Natural killer cell (primary cell): ENCODE measurements around the gene SSC5D. TPM values are rescaled to one million over a fixed set of nuclear protein-coding genes. Genes with fewer than 3 reads are reported as not detected.

ENCODE experiments used
- ATAC-seq, 3 donors: fragments of 150-1000 bp in 2 of 3; fragments of 200-7000 bp in 1 of 3; cut with Tn5 transposase; 1 replicate in 1 of 3; 2 replicates in 2 of 3; pipeline ENCODE4 v1.10.0; 2021; ENCODE audit warnings: mild to moderate bottlenecking in 2 of 3, moderate library complexity in 2 of 3
- DNase-seq, 2 donors: peaks; one replicate each; pipeline versions ENCODE4 v3.0.0 to v3.0.0-alpha.2; 2013 to 2021; ENCODE audit warnings: mixed read lengths in 1 of 2
- H3K27ac ChIP-seq: one replicate; pipeline ENCODE4 v1.5.1; 2013; ENCODE audit warnings: mild to moderate bottlenecking, low read length
- H3K27me3 ChIP-seq: one replicate; pipeline ENCODE4 v1.6.1; 2013; ENCODE audit warnings: low read length; ENCODE audit not compliant: control insufficient read depth, insufficient read depth
- H3K36me3 ChIP-seq: one replicate; pipeline ENCODE4 v1.6.1; 2013; ENCODE audit warnings: low read length; ENCODE audit not compliant: control insufficient read depth, insufficient read depth
- H3K4me1 ChIP-seq: one replicate; pipeline ENCODE4 v1.6.1; 2013; ENCODE audit warnings: low read length; ENCODE audit not compliant: control insufficient read depth, insufficient read depth
- H3K4me3 ChIP-seq: one replicate; pipeline ENCODE4 v1.5.1; 2013; ENCODE audit warnings: low read length
- H3K9me3 ChIP-seq: one replicate; pipeline ENCODE4 v1.6.1; 2013; ENCODE audit warnings: low read length; ENCODE audit not compliant: control insufficient read depth, insufficient read depth
- H3K27ac Mint-ChIP-seq, 2 donors: one replicate each; pipeline ENCODE4 v1.8.0; 2022; ENCODE audit warnings: mild to moderate bottlenecking in 2 of 2, mixed read lengths in 2 of 2, moderate library complexity in 1 of 2
- H3K27me3 Mint-ChIP-seq, 2 donors: one replicate each; pipeline ENCODE4 v1.8.0; 2022; ENCODE audit warnings: low read depth in 2 of 2, mixed read lengths in 2 of 2
- H3K36me3 Mint-ChIP-seq: one replicate; pipeline ENCODE4 v1.8.0; 2022; ENCODE audit warnings: mixed read lengths
- H3K4me1 Mint-ChIP-seq, 2 donors: one replicate each; pipeline ENCODE4 v1.8.0; 2022; ENCODE audit warnings: mixed read lengths in 2 of 2
- H3K4me3 Mint-ChIP-seq: one replicate; pipeline ENCODE4 v1.8.0; 2022; ENCODE audit warnings: mild to moderate bottlenecking, moderate library complexity, mixed read lengths
- H3K9me3 Mint-ChIP-seq, 2 donors: one replicate each; pipeline ENCODE4 v1.8.0; 2022; ENCODE audit warnings: mixed read lengths in 2 of 2
- CTCF ChIP-seq: fragments of 200-600 bp; IDR thresholded peaks from one replicate; pipeline ENCODE4 v1.8.0; 2022; ENCODE audit warnings: antibody characterized with exemption
- WGBS: methylation state at CpG from one replicate; pipeline ENCODE4 v1.1.7; 2013; ENCODE audit warnings: missing lambda C conversion rate; ENCODE audit not compliant: insufficient coverage; 5-methylcytosine and 5-hydroxymethylcytosine counted together
- intact Hi-C: fragments of 100-400 bp; cut with micrococcal nuclease; formaldehyde crosslinking; loops from one replicate; pipeline ENCODE4 v1.14.2; 2022
- total RNA-seq, 4 donors: library from RNA; stranded (reverse); fragments of 120-200 nt in 1 of 4; gene quantifications; one replicate each; pipeline versions ENCODE4 v1.2.3 to v1.2.4, GENCODE V29; 2013 to 2022

Gene SSC5D
- total RNA-seq, 3 donors from 2014 or later (not counting 1 experiment from before 2014, with no cell fraction given): 0.11 to 0.68 (median 0.58) TPM

DNA sequence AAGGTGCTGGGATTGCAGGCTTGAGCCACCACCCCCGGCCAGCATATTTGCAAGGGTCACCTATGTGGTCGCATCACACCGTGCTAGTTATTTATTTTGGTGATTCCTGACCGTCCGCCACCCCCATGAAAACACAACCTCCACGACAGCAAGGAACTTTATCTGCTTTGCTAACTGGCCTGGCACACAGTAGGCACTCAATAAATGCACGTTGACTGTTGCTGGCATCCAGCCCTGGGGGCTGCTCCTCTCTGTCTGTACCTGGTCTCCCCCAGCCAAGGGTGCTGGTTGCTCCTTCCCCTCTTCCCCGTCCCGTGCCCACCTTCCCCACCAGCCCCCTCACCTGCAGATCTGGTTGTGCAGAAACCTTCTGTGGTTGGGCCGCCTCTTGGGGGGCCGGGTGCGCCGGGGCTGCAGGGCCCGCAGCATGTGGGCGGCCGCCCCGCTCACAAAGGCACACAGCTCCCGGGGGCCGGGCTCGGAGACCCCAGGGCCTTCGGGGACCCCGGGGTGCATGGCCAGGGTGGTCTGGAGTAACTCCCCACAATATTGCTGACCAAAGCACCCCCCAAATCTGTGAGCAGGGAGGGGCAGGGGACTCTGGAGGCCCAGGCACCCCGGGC lies 24.1 kb upstream of the SSC5D start:
- H3K27me3 Mint-ChIP-seq: peaks cover 0 to 5% of the 10 kb centered on the region in 2 donors
- no peaks in the 10 kb centered on the region for H3K36me3 Mint-ChIP-seq
- Histone ChIP-seq H3K27ac (no peak overlapping the region), H3K27me3 (no peaks in the 10 kb centered on the region), H3K4me3 (no peak overlapping the region), H3K4me1 (peaks cover 19% of the 10 kb centered on the region), H3K9me3 (no peaks in the 10 kb centered on the region), H3K36me3 (no peaks in the 10 kb centered on the region)
- intact Hi-C loops: no loop called here
- no peak overlapping the region for H3K4me3 Mint-ChIP-seq
- H3K9me3 Mint-ChIP-seq: no peaks in the 10 kb centered on the region
- peaks cover 24 to 36% of the 10 kb centered on the region in 2 donors for H3K4me1 Mint-ChIP-seq
- no peak overlapping the region for H3K27ac Mint-ChIP-seq
- ATAC-seq (no peak), DNase-seq (no peak)
- no peak for TF ChIP-seq CTCF
- WGBS: 79% methylated on average over 22 of the region's 23 CpGs

DNA sequence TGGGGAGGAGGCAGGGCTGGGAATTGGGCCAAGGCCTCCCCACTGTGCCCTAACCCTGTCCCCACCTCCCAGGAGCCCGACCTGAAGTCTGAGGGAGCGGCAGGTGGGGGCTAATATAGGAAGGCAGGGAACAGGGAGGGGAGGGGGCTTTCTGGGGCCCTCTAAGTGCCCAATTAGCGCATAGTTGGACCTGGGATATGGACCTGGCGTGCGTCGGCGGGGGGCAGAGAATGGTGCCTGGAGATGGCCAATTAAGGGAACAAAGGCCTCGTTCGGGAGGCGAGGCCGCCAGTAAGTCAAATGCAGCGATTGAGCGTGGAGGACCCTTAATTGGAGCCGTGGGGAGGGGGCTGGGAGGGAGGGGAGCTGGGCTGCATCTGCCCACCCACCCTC lies 23.6 kb upstream of the SSC5D start, which contains the start of gene C19orf85:
Gene C19orf85, minus strand, starts transcription at position 90 of the 393 bp plus-strand sequence. CDS start 197 bp downstream, outside the sequence.
- no peak within 1 kb of the TSS for H3K4me3 Mint-ChIP-seq

GRCh38 chr19:55465460-55466240 lies 22.6 kb upstream of the SSC5D start:
- H3K27me3 ChIP-seq: no peaks in the 10 kb centered on the region
- DNase-seq (no peak), ATAC-seq (no peak)
- H3K27ac ChIP-seq: no peak overlapping the region
- TF ChIP-seq CTCF: no peak
- no peaks in the 10 kb centered on the region for H3K9me3 ChIP-seq
- peaks cover 0 to 5% of the 10 kb centered on the region in 2 donors for H3K27me3 Mint-ChIP-seq
- no peak overlapping the region for H3K27ac Mint-ChIP-seq
- peaks cover 19% of the 10 kb centered on the region for H3K4me1 ChIP-seq
- H3K4me1 Mint-ChIP-seq: peaks cover 15 to 28% of the 10 kb centered on the region in 2 donors
- no peaks in the 10 kb centered on the region for H3K36me3 Mint-ChIP-seq
- no peaks in the 10 kb centered on the region for H3K9me3 Mint-ChIP-seq
- H3K36me3 ChIP-seq: no peaks in the 10 kb centered on the region
- H3K4me3 Mint-ChIP-seq: no peak overlapping the region
- 90% methylated on average over 11 of the region's 11 CpGs for WGBS
- intact Hi-C loops: loop anchor here (2.0 kb wide), 1 partner anchor 39 kb away; no protein-coding TSS in a partner anchor
- no peak overlapping the region for H3K4me3 ChIP-seq

More for the DNA sequence above, 23.6 kb upstream of the SSC5D start, which contains the start of gene C19orf85:
- WGBS: 81% methylated on average over 13 of the region's 14 CpGs
- H3K4me3 ChIP-seq: no peak within 1 kb of the TSS
- H3K27me3 ChIP-seq: no peaks in the 10 kb centered on the region
- H3K36me3 ChIP-seq: no peaks in the 10 kb centered on the region
- ATAC-seq (no peak), DNase-seq (no peak)
- peaks cover 0 to 5% of the 10 kb centered on the region in 2 donors for H3K27me3 Mint-ChIP-seq
- no peaks in the 10 kb centered on the region for H3K9me3 ChIP-seq
- H3K27ac ChIP-seq: no peak within 1 kb of the TSS
- no peak within 1 kb of the TSS for H3K27ac Mint-ChIP-seq
- no peaks in the 10 kb centered on the region for H3K36me3 Mint-ChIP-seq
- H3K4me1 Mint-ChIP-seq: peaks cover 24 to 36% of the 10 kb centered on the region in 2 donors
- H3K4me1 ChIP-seq: peaks cover 19% of the 10 kb centered on the region
- intact Hi-C loops: no loop called here
- TF ChIP-seq CTCF: no peak
- no peaks in the 10 kb centered on the region for H3K9me3 Mint-ChIP-seq
